ENCODE results near the gene TRIM38. TPM values are rescaled to one million over a fixed set of nuclear protein-coding genes. Genes with fewer than 3 reads are reported as not detected.

TRIM38 gene
- total and polyA plus RNA-seq, 2 of the 13 experiments (the other 11 are each of a cell fraction or from before 2014, with no cell fraction given) = 2.5 to 3.1 TPM

- TF ChIP-seq TFDP1 (CRISPR knock-in tag; IDR thresholded peaks at IDR 0.05; ENCODE audit: borderline replicate concordance) (peak; percentile 75; the same call in 1 of the 2 replicates), SPEN (CRISPR knock-in tag; IDR thresholded peaks at IDR 0.05; ENCODE audit: low read depth) (0 out of 2 replicates have a peak, but pooled peaks have one; percentile 17)
Measured at GRCh38 chr6:26021350-26022131, 58.9 kb downstream of the TRIM38 start (continued).

- in situ Hi-C loops (cut with HindIII; ENCODE audit: extremely low pct_ligation_motif_present, low pct_unique_long_range_greater_than_20kb) (no loop called here), intact Hi-C loops (cut with micrococcal nuclease; ENCODE audit: unreplicated experiment) (loop anchor here (1.0 to 10.0 kb wide), 2 partner anchors 10 to 513 kb away; partner anchors contain the start of gene HMGN4)
- DNase-seq (ENCODE audit: low spot score) = no peak
- CTCF ChIA-PET (ENCODE audit: low intra/inter-chr PET ratio, low total read pairs) = no interaction called here
- H3K4me3 ChIP-seq (replicated peaks in 1 of 3; ENCODE audit: insufficient read depth in 1 of 3, low read depth in 2 of 3, low read length in 3 of 3) = peak overlapping the region; percentile 53 to 76 (median 60)
- no peaks in the 10 kb centered on the region for H3K36me3 ChIP-seq (replicated peaks in 1 of 2; ENCODE audit: control insufficient read depth in 1 of 2, insufficient read depth in 2 of 2, low read length in 2 of 2)
- H3K27ac ChIP-seq (ENCODE audit: extremely low read length, insufficient read depth, low read length) = peak overlapping the region; percentile 81
- POLR2A ChIA-PET = interaction anchor here (0.8 to 4.6 kb wide), 10 partner anchors 10 to 1788 kb away, joined by 3 to 44 read pairs (median 4); a partner anchor contains a TSS
- no peaks in the 10 kb centered on the region for H4K20me1 ChIP-seq (ENCODE audit: insufficient read depth, low read length)
- no peak overlapping the region for H2AFZ ChIP-seq (ENCODE audit: low read length)
- no peaks in the 10 kb centered on the region; a peak in 2 of 5 replicates for H3K27me3 ChIP-seq (ENCODE audit: control insufficient read depth in 1 of 2, insufficient read depth in 2 of 2, low read length in 2 of 2)
- peak overlapping the region; percentile 99 for H3K4me2 ChIP-seq (ENCODE audit: low read depth, low read length)
- H3K9ac ChIP-seq (ENCODE audit: insufficient read depth, low read depth, low read length) = peak overlapping the region; percentile 69
- H3K9me3 ChIP-seq (ENCODE audit: low read length) = no peaks in the 10 kb centered on the region
- ATAC-seq = peak; percentile 21
- FAIRE-seq = no peak
- 19% methylated on average over 5 of the region's 5 CpGs for WGBS (ENCODE audit: low lambda C conversion rate)
- no TSS peak for BruUV-seq (replicated peaks)
- no peaks in the 10 kb centered on the region for H3K79me2 ChIP-seq (ENCODE audit: insufficient read depth, low read length)
- peaks cover 50% of the 10 kb centered on the region for H3K4me1 ChIP-seq (ENCODE audit: insufficient read depth, low read length)
- TF ChIP-seq ATF1 (CRISPR knock-in tag; IDR thresholded peaks at IDR 0.05) (0 out of 2 replicates have a peak, but pooled peaks have one; percentile 12), ZHX2 (IDR thresholded peaks at IDR 0.05; ENCODE audit: low read depth) (no peak), ZHX2 (CRISPR knock-in tag; IDR thresholded peaks at IDR 0.05; ENCODE audit: borderline replicate concordance) (no peak), ZNF160 (CRISPR knock-in tag; IDR thresholded peaks at IDR 0.05) (no peak), ZNF800 (CRISPR knock-in tag; IDR thresholded peaks at IDR 0.05) (0 out of 2 replicates have a peak, but pooled peaks have one; percentile 7), HOMEZ (CRISPR knock-in tag; IDR thresholded peaks at IDR 0.05; ENCODE audit: low read depth) (0 out of 2 replicates have a peak, but pooled peaks have one; percentile 26), NFYC (CRISPR knock-in tag; IDR thresholded peaks at IDR 0.05) (peak; percentile 76), NFYB (CRISPR knock-in tag; IDR thresholded peaks at IDR 0.05) (peak; percentile 73)
Measured at GRCh38 chr6:26022132-26022472, 59.5 kb downstream of the TRIM38 start.
